HG02759 (cell line): ENCODE measurements around the gene DNAJC28.
"Not testable (repeated sequence)": the region's sequence is repeated elsewhere in the genome, so short reads cannot be mapped to it uniquely, and the experiment has no call there.

Experiments used
- ATAC-seq: cut with Tn5 transposase; IDR thresholded peaks from one replicate; pipeline ENCODE4 v1.9.1; 2021; ENCODE audit warnings: mild to moderate bottlenecking, moderate library complexity; ENCODE audit not compliant: unreplicated experiment

The DNAJC28 gene, protein sequence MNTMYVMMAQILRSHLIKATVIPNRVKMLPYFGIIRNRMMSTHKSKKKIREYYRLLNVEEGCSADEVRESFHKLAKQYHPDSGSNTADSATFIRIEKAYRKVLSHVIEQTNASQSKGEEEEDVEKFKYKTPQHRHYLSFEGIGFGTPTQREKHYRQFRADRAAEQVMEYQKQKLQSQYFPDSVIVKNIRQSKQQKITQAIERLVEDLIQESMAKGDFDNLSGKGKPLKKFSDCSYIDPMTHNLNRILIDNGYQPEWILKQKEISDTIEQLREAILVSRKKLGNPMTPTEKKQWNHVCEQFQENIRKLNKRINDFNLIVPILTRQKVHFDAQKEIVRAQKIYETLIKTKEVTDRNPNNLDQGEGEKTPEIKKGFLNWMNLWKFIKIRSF

DNA sequence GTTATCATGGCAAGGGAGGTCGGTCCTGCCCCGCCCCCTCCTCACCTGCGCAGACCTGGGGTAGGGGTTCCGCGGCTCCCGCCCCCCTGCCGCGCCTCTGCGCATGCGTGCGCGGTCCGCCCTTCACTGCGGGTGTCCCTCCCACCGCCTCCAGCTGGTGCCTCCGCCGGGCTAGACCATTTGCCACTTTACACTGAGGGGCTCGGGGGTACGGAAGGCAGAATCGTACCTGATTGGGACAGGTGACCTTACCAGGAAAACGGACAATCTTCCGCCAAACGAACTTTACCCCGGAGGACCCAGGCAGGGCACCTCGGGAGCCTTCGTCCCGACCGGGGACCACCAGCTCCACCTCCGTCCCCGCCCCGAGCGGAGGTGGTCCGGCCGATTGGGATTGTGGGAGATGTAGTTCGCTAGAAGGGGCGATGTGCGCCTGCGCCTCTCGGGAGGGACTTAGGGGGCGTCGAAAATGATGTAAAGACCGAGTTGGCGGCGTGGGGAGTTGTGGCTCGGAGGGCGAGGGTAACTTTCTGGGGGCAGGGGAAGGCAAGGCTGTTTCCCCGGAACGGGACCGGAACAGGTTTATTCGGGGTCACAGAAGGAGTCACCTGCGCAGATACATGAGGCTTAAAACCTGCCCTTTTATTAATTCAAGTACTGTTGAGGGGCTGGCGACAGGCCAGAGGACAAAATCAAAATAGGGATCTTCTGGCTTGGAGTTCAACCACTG lies at the start of gene DNAJC28:
DNAJC28 (minus strand) TSS at position 344 of the 730 bp plus-strand sequence. CDS start 2,323 bp downstream, outside the sequence.
- ATAC-seq, result peak; percentile 96

DNA sequence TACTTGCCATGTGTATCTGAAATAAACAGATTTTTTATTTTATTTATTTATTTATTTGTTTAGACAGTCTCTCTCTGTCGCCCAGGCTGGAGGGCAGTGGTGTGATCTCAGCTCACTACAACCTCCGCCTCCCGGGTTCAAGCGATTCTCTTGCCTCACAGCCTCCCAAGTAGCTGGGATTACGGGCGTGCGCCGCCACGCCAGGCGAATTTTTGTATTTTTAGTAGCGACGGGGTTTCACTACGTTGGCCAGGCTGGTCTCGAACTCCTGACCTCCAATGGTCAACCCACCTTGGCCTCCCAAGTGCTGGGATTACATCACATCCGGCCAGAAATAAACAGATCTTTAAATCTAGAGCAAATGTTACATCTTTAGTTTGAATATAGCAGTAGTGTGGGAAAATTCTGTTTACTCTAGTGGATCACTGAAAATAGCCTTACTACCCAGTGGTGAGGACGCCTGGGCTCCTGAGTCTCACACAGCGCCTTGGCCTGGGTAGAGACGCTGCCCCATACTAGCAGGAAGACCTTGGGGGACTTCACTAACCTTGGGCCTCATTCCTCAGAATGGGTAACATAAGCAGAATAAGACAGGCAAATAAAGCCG lies 49.7 kb upstream of the DNAJC28 start:
- no peak for ATAC-seq

DNA sequence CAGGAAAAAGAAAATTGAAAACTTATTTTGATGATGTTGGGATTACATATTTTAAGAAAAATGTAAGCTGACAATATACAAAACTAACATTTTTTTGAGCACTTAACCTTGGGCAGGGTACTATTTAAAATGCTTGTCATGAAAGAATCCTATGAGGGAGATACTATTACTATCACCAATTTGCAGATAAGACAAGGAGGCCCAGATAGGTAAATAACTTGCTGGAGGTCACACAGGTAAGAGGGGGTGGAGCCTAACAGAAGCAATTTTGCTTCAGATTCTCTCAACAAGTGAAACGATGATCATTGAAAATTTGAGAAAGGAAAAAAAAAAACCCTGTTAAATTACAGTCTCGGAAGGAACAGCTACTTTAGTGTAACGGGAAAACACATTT lies 49.2 kb upstream of the DNAJC28 start:
- ATAC-seq, result no peak

DNA sequence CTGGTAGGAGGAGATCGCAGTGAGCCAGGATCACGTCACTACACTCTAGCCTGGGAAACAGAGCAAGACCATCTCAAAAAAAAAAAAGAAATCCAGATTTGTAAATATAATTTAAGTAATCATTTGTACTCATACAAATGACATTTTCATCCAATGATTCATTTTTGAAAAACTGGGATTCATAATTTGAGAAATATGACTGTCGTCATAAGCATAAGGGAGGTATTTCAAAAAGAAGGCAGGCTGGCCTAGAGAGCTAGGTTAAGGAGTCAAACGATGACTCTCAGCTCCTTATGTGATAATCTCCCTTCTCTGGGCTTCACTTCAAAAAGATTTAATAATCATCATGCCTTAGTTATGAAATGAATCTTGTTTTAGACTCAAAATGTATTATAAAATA lies 48.1 kb upstream of the DNAJC28 start:
- ATAC-seq, result no peak

DNA sequence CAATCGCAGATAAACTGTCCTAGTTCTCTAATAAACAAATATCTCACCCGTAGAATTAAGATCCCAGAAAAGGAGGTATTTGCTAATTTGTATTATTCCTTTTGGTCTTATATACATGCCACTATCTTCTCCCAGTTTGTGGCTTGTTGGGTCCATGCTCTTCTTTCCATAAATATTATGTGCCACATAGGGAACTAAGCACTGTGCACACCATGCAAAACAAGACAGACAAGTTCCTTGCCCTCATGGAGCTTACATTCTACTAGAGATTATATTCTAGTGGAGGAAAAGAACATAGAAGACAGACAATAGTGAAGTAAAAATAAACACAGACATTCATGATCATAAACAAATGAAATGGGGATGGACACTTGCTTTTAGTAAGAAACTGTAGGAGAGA lies 45.7 kb upstream of the DNAJC28 start:
- ATAC-seq, result no peak

DNA sequence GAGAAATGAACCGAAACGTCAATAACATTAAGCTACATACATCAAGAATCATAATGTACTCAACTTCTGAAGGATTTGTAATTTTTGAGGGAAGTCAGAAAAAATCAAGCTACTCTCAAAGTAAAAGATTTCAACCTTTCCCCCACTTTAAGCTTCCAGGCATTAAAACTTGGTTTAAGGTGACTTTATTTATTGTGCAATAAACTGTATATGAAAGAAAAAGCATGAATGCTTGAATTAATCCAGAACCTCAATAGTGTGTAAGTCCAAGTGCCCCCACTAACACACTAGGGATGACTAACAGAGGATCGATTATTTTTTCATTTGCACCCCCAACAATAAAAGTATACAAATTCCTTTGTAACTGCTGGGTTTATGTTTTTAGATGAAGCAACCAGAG lies 39.5 kb upstream of the DNAJC28 start:
- no peak for ATAC-seq

DNA sequence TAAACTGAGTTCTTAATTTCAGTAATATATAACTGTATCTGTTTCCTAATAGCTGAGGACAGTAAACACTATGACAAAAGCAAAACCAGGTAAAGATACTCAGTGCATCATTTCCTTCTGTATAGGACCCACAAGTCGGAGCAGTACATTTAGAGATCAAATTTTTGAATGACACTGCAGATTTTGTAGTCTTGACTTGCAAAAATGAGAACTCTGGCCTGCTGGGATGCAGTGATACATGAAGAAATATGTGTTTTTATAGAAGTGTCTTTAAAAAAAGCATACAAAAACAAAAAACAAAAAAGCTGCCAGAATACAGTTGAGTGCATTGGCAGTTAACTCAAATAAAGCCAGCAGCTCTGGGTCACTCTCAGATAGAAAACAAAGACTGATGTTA lies 31.4 kb upstream of the DNAJC28 start:
- no peak for ATAC-seq

DNA sequence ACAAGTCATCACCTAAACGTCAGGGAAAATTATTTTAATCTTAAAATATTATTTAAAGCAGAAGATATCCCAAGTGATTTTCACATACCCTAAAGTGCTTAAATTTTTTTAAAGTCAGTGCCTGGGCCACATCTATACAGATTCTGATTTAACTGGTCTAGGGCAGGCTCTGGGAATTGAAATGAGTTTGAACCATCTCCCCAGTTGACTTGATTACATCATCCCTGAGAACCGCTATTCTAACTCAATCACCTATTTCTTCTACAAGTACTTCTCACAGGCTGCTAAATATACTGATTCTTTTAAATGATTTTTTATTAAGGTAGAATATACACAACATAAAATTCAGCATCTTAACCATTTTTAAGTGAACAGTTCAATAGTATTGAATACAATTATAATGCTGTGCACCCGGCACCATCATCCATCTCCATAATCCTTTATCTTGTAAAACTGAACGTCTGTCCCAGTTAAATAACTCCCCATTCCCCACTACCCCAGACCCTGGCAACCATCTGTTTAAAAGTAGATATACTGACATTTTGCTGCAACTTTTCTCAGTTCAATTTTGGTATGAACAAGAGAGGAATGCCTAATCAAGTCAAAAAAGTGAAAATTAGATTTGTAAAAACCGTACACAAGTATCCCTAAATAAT lies 30.9 kb upstream of the DNAJC28 start:
- no peak for ATAC-seq

DNA sequence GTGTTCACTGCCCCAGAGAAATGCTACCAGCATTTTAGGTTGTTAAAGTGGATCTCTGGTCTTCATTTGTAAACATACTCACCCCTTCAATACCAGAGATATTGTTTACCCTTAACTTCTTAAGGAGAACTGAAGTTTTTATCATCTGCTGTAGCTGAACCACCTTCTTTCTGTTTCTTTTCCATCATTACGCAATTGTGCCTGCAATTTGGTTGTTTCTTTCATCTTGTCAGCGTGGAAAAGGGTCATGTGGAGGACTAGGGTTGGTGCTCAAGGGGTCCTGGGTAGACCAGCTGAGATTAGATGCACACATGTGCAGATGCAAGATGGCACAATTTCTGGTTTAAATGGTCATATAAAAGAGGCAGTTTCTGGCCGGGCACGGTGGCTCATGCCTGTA lies 27.4 kb upstream of the DNAJC28 start:
- ATAC-seq, result no peak

DNA sequence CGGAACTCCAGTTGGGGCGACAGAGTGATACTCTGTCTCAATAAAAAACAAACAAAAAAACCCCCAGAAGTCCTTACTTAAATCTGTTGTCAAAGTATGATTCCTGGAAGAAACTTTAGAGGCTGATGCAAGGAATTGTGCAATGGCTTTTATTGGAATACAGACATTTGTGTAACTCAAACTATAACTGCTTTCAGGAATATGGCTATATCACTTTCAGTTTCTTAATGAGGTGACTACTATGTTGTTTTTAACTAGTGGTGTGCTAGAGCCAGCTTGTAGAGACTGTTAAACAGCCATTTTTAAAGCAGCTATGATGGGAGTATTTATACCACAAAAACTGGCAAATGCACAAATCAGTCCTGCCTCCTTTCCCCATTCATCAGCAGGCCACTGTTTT lies 22.7 kb upstream of the DNAJC28 start:
- ATAC-seq, result no peak

DNA sequence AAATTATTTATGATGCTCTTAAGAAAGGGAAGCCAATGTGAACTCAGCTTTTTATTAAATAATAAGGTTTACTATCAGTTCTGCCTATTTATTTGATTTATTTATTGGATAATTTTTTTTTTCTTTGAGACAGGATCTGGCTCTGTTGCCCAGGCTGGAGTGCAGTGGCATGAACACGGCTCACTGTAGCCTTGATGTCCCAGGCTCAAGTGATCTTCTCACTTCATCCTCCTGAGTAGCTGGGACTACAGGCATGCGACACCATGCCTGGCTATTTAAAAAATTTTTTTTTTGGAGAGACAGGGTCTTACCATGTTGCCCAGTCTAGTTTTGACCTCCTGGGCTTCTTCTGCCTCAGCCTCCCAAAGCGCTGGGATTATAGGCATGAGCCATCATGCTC lies 21.0 kb upstream of the DNAJC28 start:
- no peak for ATAC-seq

DNA sequence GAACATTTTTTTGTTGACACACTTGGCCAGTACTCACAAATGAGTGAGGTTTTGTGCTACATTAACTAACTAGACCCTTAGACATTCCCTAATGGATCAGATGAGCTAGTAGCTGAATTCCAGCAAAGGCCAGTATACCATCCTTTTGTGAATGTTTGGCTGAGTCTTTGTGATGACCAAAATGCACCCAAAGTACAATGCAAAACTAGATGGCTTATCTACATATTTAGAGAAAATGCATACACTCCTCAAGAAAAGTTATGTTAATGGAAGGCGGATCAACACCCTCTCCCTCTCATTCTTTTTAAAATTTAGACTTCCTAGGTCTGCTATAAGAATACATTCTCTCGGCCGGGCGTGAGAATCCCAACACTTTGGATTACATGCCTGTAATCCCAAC lies 20.1 kb upstream of the DNAJC28 start:
- ATAC-seq, result no peak

DNA sequence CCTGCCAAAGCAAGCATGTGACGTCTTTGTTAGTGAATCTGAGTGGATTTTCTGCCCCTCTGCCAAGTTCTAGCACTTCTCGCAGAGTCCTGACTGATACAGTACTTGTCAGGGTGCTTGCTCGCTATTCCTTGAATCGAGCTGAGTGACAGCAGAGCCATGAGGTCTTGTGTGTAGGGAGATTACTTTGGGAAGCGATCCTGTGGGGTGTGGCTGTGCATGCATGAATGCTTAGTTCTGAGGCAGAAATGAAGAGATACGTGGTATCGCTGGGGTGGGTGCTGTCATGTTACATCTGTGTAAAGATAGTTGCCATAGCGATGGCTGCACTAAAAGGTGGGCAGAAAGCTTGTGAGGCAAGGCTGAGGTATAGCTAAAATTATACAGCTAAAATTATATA lies 19.3 kb upstream of the DNAJC28 start:
- no peak for ATAC-seq

DNA sequence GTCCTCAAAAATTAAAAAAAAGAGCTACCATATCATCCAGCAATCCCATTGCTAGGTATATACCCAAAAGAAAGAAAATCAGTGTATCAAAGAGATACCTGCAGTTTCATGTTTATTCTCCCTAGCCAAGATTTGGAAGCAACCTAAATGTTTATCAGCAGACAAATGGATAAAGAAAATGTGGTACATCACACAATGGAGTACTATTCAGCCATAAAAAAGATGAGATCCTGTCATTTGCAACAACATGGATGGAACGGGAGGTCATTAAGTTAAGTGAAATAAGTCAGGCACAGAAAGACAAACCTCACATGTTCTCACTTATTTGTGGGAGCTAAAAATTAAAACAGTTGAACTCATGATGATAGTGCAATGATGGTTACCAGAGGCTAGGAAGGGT lies 15.5 kb upstream of the DNAJC28 start:
- ATAC-seq, result not testable (repeated sequence)

DNA sequence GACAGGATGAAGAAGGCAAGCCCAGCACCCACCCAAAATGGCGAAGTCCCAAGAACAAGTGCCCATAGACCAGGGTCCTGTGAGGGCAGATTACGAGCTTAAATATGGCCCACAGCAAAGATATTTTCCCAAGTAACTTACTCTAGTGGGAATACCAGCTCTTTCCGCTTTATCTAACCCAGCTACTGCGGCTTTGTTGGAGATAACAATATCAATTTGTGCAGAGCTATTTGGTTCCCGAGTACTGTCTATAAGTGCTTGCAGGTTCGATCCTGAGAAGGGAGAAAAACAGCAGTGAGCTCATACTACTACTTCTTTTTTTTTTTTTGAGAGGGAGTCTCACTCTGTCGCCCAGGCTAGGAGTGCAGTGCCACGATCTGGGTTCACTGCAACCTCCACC lies 14.3 kb upstream of the DNAJC28 start:
- ATAC-seq, result no peak

DNA sequence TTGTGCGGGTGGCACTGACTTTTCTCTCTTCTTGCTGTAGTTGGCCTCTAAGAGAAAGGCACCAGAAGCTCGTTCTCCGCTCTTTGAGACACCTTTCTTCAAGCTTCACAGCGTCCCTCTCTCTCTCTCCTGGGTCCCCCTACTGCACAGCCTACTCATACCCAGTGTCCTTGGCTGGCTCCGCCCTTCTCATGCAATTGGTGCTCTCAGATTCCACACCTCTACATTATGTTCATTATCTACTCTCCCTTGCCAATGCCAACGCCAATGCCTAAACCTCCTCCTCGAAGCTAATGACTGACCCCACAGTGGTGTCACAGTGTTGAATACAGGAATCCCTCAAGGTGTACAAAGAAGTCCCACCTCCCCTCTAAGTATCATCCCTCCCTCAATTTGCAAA lies 4.8 kb upstream of the DNAJC28 start:
- ATAC-seq, result no peak

DNA sequence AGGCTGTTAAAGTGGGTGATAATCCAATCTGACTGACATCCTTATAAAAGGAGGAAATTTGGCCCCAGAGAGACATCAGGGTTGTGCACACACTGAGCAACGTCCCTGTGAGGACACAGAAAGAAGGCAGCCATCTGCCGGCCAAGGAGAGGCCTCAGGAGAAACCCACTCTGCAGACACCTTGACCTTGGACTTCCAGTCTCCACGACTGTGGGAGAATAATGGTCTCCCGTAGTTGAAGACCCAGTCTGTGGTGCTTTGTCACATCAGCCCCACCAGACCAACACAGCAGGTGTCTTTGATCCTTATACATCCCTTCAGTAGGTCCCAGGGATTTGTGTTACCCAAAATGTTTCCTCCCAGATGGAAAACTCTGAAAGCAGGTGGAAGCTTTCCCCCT lies 4.2 kb upstream of the DNAJC28 start:
- no peak for ATAC-seq

DNA sequence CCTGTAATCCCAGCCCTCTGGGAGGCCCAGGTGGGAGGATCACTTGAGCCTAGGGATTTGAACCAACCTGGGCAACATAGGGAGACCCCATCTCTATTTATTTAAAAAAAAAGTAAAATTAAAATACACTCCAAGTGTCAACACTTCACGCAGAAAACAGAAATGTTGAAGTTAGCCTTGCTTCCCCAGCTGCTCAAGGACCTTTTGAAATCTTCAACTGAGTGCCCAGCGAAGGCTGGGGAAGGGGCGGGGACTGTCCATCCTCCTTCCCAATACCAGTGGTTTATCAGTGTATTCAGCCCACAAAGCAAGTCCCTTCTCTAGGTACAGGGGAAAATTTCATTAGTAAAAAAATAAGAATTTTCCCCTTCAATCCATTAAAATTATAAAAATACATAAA lies 2.2 kb upstream of the DNAJC28 start:
- no peak for ATAC-seq

DNA sequence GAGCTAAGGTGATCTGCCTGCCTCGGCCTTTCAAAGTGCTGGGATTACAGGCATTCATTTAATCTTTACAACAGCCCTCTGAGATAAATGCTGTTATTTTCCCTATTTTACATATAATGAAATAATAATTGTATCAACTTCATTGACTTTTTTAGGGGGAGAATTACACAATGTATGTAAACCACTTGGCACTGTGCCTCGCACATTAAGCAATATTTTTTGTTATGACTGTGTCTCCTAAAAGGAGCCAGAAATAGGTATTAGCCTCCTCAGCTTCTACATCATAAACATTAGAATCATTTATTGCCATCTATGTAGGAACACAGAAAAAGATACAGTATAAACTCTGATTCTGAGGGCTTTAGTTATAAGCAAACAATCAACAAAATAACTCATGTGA lies 1.1 kb upstream of the DNAJC28 start:
- no peak for ATAC-seq

DNA sequence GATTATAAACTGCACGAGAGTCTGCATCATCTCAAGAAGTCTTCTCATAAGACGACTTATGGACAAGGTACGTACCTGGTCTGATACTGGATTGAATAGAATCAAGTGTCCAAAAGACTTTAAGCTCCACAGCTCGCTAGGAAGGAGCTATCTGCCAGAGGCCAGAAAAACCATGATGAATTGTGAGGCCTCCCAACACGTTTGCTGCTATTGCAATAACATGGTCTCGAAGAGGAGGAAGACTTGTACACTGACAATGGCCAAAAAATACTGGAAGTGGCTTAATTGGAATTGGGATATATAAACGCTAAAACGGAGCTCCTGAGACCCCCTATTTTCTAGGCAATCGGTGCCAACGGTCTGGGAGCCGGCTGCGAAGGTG lies 534 bp downstream of the DNAJC28 start:
- ATAC-seq, result no peak

DNA sequence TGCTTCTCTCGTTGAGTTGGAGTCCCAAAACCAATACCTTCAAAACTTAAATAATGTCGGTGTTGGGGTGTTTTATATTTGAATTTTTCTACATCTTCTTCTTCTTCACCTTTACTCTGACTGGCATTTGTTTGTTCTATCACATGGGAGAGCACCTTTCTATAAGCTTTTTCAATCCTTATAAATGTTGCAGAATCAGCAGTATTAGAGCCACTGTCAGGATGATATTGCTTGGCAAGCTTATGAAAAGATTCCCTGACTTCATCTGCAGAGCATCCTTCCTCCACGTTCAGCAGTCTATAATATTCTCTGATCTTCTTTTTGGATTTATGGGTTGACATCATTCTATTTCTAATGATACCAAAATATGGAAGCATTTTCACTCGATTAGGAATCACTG lies 2.6 kb downstream of the DNAJC28 start:
- ATAC-seq, result no peak

DNA sequence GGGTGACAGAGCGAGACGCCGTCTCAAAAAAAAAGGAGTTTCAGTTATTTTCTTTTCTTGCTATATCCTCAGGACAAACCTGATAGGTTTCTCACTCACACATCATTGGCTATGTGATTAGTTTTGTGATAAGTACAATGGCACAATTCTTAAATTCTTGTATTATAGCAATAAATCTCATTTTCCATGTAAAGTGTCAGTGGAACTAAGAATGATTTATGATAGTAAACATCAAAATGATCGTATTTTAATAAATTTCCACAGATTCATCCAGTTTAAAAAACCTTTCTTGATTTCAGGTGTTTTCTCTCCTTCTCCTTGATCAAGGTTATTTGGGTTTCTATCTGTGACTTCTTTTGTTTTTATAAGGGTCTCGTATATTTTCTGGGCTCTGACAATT lies 3.5 kb downstream of the DNAJC28 start:
- ATAC-seq, result no peak
